ENCODE results near the gene CFAP90. TPM values are rescaled to one million over a fixed set of nuclear protein-coding genes. Genes with fewer than 3 reads are reported as not detected.
A peak's percentile ranks its signal among the peaks of the same experiment; 100 is the strongest.

CFAP90 gene
- total and polyA plus RNA-seq, 2 donors, result 0.21 to 0.37 TPM

- Histone ChIP-seq H3K4me3 (ENCODE audit: low read depth, low read length) (no peak overlapping the region), H3K36me3 (ENCODE audit: insufficient read depth) (no peaks in the 10 kb centered on the region), H3K27ac (ENCODE audit: low read depth) (no peak overlapping the region), H3K4me1 (ENCODE audit: insufficient read depth) (no peaks in the 10 kb centered on the region)
- WGBS, result 73% methylated on average over 6 of the region's 6 CpGs
- DNase-seq (ENCODE audit: extremely low spot score), result no peak
These were observed 23.3 kb downstream of the CFAP90 start for GRCh38 chr5:7827610-7828009.

- H3K4me1 ChIP-seq (ENCODE audit: insufficient read depth), result no peaks in the 10 kb centered on the region
- no peak overlapping the region for H3K27ac ChIP-seq (ENCODE audit: low read depth)
- no peak overlapping the region for H3K4me3 ChIP-seq (ENCODE audit: low read depth, low read length)
- no peaks in the 10 kb centered on the region for H3K36me3 ChIP-seq (ENCODE audit: insufficient read depth)
- WGBS, result 88% methylated on average over 11 of the region's 11 CpGs
- no peak for DNase-seq (ENCODE audit: extremely low spot score)
These were observed 25.3 kb downstream of the CFAP90 start for GRCh38 chr5:7825630-7826029.

- Histone ChIP-seq H3K4me3 (ENCODE audit: low read depth, low read length) (no peak overlapping the region), H3K27ac (ENCODE audit: low read depth) (no peak overlapping the region), H3K4me1 (ENCODE audit: insufficient read depth) (no peaks in the 10 kb centered on the region), H3K36me3 (ENCODE audit: insufficient read depth) (no peaks in the 10 kb centered on the region)
- WGBS, result 95% methylated on average over 18 of the region's 18 CpGs
- DNase-seq (ENCODE audit: extremely low spot score), result no peak
These were observed 25.9 kb downstream of the CFAP90 start for GRCh38 chr5:7824995-7825394.

GRCh38 chr5:7823594-7823993, 27.3 kb downstream of the CFAP90 start:
- no peaks in the 10 kb centered on the region for H3K4me1 ChIP-seq (ENCODE audit: insufficient read depth)
- 40% methylated on average over 8 of the region's 8 CpGs for WGBS
- H3K27ac ChIP-seq (ENCODE audit: low read depth), result no peak overlapping the region
- H3K4me3 ChIP-seq (ENCODE audit: low read depth, low read length), result no peak overlapping the region
- no peaks in the 10 kb centered on the region for H3K36me3 ChIP-seq (ENCODE audit: insufficient read depth)
- DNase-seq (ENCODE audit: extremely low spot score), result no peak

- Histone ChIP-seq H3K4me1 (ENCODE audit: insufficient read depth) (no peaks in the 10 kb centered on the region), H3K36me3 (ENCODE audit: insufficient read depth) (no peaks in the 10 kb centered on the region), H3K4me3 (ENCODE audit: low read depth, low read length) (no peak overlapping the region), H3K27ac (ENCODE audit: low read depth) (no peak overlapping the region)
- 53% methylated on average over 3 of the region's 3 CpGs for WGBS
- no peak for DNase-seq (ENCODE audit: extremely low spot score)
These were observed 28.5 kb downstream of the CFAP90 start for GRCh38 chr5:7822449-7822848.

- Histone ChIP-seq H3K4me1 (ENCODE audit: insufficient read depth) (no peaks in the 10 kb centered on the region), H3K4me3 (ENCODE audit: low read depth, low read length) (no peak overlapping the region), H3K36me3 (ENCODE audit: insufficient read depth) (no peaks in the 10 kb centered on the region), H3K27ac (ENCODE audit: low read depth) (no peak overlapping the region)
- 45% methylated on average over 9 of the region's 9 CpGs for WGBS
- no peak for DNase-seq (ENCODE audit: extremely low spot score)
These were observed 34.4 kb downstream of the CFAP90 start for GRCh38 chr5:7816535-7816901.

- Histone ChIP-seq H3K4me1 (ENCODE audit: insufficient read depth) (no peaks in the 10 kb centered on the region), H3K27ac (ENCODE audit: low read depth) (no peak overlapping the region), H3K36me3 (ENCODE audit: insufficient read depth) (no peaks in the 10 kb centered on the region), H3K4me3 (ENCODE audit: low read depth, low read length) (no peak overlapping the region)
- WGBS, result 20% methylated on average over 12 of the region's 12 CpGs
- DNase-seq (ENCODE audit: extremely low spot score), result peak; percentile 29
These were observed 34.9 kb downstream of the CFAP90 start for GRCh38 chr5:7815892-7816534.

GRCh38 chr5:7814816-7815215, 36.1 kb downstream of the CFAP90 start:
- no peaks in the 10 kb centered on the region for H3K4me1 ChIP-seq (ENCODE audit: insufficient read depth)
- no peak overlapping the region for H3K27ac ChIP-seq (ENCODE audit: low read depth)
- H3K36me3 ChIP-seq (ENCODE audit: insufficient read depth), result no peaks in the 10 kb centered on the region
- DNase-seq (ENCODE audit: extremely low spot score), result no peak
- H3K4me3 ChIP-seq (ENCODE audit: low read depth, low read length), result no peak overlapping the region
- WGBS, result 93% methylated on average over 10 of the region's 10 CpGs

- Histone ChIP-seq H3K4me1 (ENCODE audit: insufficient read depth) (no peaks in the 10 kb centered on the region), H3K4me3 (ENCODE audit: low read depth, low read length) (no peak overlapping the region), H3K36me3 (ENCODE audit: insufficient read depth) (no peaks in the 10 kb centered on the region), H3K27ac (ENCODE audit: low read depth) (no peak overlapping the region)
- DNase-seq (ENCODE audit: extremely low spot score), result no peak
- 70% methylated on average over 3 of the region's 3 CpGs for WGBS
These were observed 37.4 kb downstream of the CFAP90 start for GRCh38 chr5:7813576-7813975.

GRCh38 chr5:7813007-7813406, 37.9 kb downstream of the CFAP90 start:
- no peak overlapping the region for H3K27ac ChIP-seq (ENCODE audit: low read depth)
- 36% methylated on average over 2 of the region's 2 CpGs for WGBS
- H3K4me1 ChIP-seq (ENCODE audit: insufficient read depth), result no peaks in the 10 kb centered on the region
- H3K4me3 ChIP-seq (ENCODE audit: low read depth, low read length), result no peak overlapping the region
- no peaks in the 10 kb centered on the region for H3K36me3 ChIP-seq (ENCODE audit: insufficient read depth)
- no peak for DNase-seq (ENCODE audit: extremely low spot score)

GRCh38 chr5:7811715-7812114, 39.2 kb downstream of the CFAP90 start:
- no peaks in the 10 kb centered on the region for H3K4me1 ChIP-seq (ENCODE audit: insufficient read depth)
- H3K4me3 ChIP-seq (ENCODE audit: low read depth, low read length), result no peak overlapping the region
- 57% methylated on average over 5 of the region's 5 CpGs for WGBS
- DNase-seq (ENCODE audit: extremely low spot score), result no peak
- H3K36me3 ChIP-seq (ENCODE audit: insufficient read depth), result no peaks in the 10 kb centered on the region
- H3K27ac ChIP-seq (ENCODE audit: low read depth), result no peak overlapping the region

- no peak overlapping the region for H3K27ac ChIP-seq (ENCODE audit: low read depth)
- no peak overlapping the region for H3K4me3 ChIP-seq (ENCODE audit: low read depth, low read length)
- H3K36me3 ChIP-seq (ENCODE audit: insufficient read depth), result no peaks in the 10 kb centered on the region
- 89% methylated on average over 4 of the region's 4 CpGs for WGBS
- no peaks in the 10 kb centered on the region for H3K4me1 ChIP-seq (ENCODE audit: insufficient read depth)
- DNase-seq (ENCODE audit: extremely low spot score), result no peak
These were observed 41.9 kb downstream of the CFAP90 start for GRCh38 chr5:7808998-7809397.

- Histone ChIP-seq H3K4me1 (ENCODE audit: insufficient read depth) (no peaks in the 10 kb centered on the region), H3K36me3 (ENCODE audit: insufficient read depth) (no peaks in the 10 kb centered on the region), H3K27ac (ENCODE audit: low read depth) (no peak overlapping the region), H3K4me3 (ENCODE audit: low read depth, low read length) (no peak overlapping the region)
- WGBS, result 96% methylated on average over 2 of the region's 2 CpGs
- DNase-seq (ENCODE audit: extremely low spot score), result no peak
These were observed 45.6 kb downstream of the CFAP90 start for GRCh38 chr5:7805379-7805778.

GRCh38 chr5:7803937-7804336, 47.0 kb downstream of the CFAP90 start:
- Histone ChIP-seq H3K36me3 (ENCODE audit: insufficient read depth) (no peaks in the 10 kb centered on the region), H3K27ac (ENCODE audit: low read depth) (no peak overlapping the region), H3K4me3 (ENCODE audit: low read depth, low read length) (no peak overlapping the region), H3K4me1 (ENCODE audit: insufficient read depth) (no peaks in the 10 kb centered on the region)
- WGBS, result 42% methylated on average over 2 of the region's 2 CpGs
- DNase-seq (ENCODE audit: extremely low spot score), result no peak

GRCh38 chr5:7802855-7803254, 48.1 kb downstream of the CFAP90 start:
- 83% methylated on average over 6 of the region's 6 CpGs for WGBS
- H3K27ac ChIP-seq (ENCODE audit: low read depth), result no peak overlapping the region
- DNase-seq (ENCODE audit: extremely low spot score), result no peak
- H3K4me1 ChIP-seq (ENCODE audit: insufficient read depth), result no peaks in the 10 kb centered on the region
- no peaks in the 10 kb centered on the region for H3K36me3 ChIP-seq (ENCODE audit: insufficient read depth)
- H3K4me3 ChIP-seq (ENCODE audit: low read depth, low read length), result no peak overlapping the region

Data from urinary bladder (tissue), 4 donors.